GM12801 (cell line): ENCODE measurements around the gene ORAI2.
A peak's percentile ranks its signal among the peaks of the same experiment; 100 is the strongest.

Experiments
- CTCF ChIP-seq: IDR thresholded peaks from one replicate; pipeline ENCODE4 v1.5.1; 2011; ENCODE audit warnings: control low read depth; ENCODE audit not compliant: insufficient read length; ENCODE audit errors: extremely low read depth

Gene ORAI2

DNA sequence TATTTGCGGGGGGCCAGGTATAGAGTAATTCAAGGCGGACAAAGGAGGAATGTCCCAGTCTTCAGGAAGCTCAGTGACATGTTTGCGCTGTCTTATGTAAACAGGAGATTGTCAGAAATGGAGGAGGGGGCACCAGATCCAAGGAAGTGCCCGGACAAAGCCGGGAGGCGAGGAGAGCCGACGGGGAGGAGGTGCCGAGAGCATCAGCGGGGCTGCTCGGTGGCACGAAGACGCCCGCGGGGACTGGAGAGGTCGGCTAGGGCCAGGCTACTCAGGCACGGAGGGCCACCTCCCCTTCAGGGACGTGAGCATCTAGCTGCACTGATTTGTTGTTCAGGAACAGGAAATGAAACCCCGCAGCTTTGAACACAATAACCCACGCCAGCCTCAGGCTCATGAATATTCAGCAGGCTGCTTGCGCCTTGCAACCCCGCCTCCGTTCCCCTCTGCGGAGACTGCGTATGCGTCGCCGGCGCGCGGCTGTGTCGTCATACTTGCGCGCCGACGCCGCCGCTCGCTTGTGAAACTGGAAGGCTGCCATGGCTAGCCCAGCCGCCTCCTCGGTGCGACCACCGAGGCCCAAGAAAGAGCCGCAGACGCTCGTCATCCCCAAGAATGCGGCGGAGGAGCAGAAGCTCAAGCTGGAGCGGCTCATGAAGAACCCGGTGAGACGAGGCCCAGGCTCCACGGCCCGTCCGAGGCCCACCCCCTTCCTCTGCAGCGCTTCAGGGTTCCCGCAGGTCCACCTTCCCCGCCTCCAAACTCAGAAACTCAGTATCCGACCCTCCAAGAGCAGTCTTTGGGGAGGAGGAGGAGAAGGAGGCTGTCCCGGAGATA is 37.3 kb upstream of the ORAI2 start, which contains the start of gene PRKRIP1:
PRKRIP1 (plus strand) TSS at position 491 of the 837 bp plus-strand sequence; CDS start at position 540, 49 bp downstream.
- no peak for TF ChIP-seq CTCF

GRCh38 chr7:102396710-102397019 is 36.7 kb upstream of the ORAI2 start:
- TF ChIP-seq CTCF = no peak

GRCh38 chr7:102398543-102398942 is 34.8 kb upstream of the ORAI2 start:
- TF ChIP-seq CTCF = no peak

GRCh38 chr7:102400360-102400759 is 33.0 kb upstream of the ORAI2 start:
- no peak for TF ChIP-seq CTCF

DNA sequence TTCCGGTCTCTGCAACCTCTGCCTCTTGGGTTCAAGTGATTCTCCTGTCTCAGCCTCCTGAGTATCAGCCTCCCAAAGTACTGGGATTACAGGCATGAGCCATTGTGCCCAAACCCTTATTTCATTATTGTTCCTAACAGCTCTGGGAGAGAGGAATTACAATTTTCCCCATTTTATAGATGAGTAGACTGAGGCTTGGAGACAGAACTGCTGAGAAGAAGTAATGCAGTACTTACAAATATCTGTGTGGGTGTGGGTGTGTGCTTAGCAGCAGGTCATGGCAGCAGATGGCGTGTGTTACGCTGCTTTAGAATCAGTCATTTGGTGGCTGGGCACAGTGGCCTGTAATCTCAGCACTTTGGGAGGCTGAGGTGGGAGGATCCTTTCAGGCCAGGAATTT is 29.8 kb upstream of the ORAI2 start:
- TF ChIP-seq CTCF = no peak

DNA sequence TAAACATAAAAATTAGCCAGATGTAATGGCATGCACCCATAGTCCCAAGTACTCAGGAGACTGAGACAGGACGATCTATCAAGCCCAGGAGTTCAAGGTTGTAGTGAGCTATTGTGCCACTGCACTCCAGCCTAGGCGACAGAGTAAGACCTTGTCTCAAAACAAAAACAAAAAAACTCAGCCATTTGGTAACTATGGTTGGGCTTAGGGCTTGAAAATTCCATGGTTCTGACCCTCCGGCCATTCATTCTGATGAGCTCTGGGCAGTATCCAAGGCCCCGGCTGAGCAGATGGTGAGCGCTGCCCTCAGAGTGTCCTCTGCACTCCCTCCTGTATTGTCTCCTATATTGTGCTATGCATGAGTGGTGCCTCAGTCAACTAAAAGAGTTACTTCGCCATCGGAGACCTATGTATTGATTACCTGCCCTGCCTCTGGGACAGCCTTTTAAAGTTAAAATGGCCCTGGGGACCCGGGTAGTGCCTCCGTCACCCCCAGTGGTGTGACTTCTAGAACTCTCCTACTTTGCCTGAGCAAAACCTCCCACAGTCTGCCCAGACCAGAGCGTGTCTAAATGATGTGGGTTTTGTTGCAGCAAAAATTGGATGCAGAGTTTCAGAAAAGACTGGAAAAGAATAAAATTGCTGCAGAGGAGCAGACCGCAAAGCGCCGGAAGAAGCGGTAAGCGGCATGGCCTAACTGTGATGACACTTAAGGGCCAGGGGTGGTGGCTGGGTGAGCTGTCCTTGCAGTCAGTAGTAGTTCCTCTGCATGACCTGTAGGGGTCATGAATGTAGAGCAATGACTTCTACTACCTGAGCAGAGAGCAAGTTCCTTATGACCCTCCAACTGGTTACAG is 29.1 kb upstream of the ORAI2 start:
- peak; percentile 14 for TF ChIP-seq CTCF

DNA sequence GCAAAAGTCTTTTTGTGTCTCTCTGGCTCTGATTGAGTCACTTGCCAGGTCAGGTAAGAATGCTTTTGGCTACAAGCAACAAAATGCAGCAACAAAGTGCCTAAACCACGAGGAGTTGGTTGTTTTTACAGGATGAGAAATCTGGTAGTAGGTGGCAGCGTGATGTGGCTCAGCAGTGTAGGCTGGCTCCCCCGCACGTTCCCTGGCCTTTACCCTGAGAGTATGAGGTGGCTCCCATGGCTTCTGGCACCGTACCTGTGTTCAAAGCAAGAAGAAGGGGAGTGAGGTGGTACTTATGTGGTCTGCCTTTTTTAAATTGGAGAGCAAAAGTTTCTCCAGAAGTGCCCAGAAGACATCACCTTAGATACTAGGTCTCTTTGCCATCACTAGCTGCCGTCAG is 25.5 kb upstream of the ORAI2 start:
- TF ChIP-seq CTCF = no peak
